IPS DF 19.7 (cell line): ENCODE measurements around the gene GSTA3.
A peak's percentile ranks its signal among the peaks of the same experiment; 100 is the strongest.
"Not testable (repeated sequence)": the region's sequence is repeated elsewhere in the genome, so short reads cannot be mapped to it uniquely, and the experiment has no call there.

Source experiments
- DNase-seq: peaks from one replicate; pipeline ENCODE4 v3.0.0-alpha.2; 2013; ENCODE audit warnings: low read depth, low spot score

The GSTA3 gene

GRCh38 chr6:52914516-52914915 lies 5.0 kb upstream of the GSTA3 start:
- DNase-seq: no peak

GRCh38 chr6:52910091-52910490 lies 593 bp upstream of the GSTA3 start:
- no peak for DNase-seq

GRCh38 chr6:52909131-52909530 lies 367 bp downstream of the GSTA3 start:
- DNase-seq: no peak

DNA sequence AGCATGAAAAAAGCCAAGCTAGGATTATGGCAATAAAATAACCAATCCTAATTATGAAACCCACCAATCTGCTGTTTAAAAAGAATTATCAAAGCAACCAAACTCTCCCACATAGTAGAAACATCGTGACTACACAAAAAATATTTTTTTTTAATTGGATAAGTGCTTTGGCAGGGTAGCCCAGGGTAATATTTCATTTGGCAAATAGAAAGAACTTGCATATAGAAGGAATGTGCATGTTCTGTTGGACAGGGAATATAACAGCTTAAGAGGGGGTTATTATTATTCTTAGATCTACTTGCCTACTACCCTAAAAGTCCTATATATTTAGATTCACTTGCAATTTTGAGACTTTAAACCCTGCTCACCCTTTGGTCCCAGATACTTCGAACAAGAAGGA lies 972 bp downstream of the GSTA3 start:
- no peak for DNase-seq

- peak; percentile 9 for DNase-seq
These were observed 4.8 kb downstream of the GSTA3 start for GRCh38 chr6:52904562-52905279.

DNA sequence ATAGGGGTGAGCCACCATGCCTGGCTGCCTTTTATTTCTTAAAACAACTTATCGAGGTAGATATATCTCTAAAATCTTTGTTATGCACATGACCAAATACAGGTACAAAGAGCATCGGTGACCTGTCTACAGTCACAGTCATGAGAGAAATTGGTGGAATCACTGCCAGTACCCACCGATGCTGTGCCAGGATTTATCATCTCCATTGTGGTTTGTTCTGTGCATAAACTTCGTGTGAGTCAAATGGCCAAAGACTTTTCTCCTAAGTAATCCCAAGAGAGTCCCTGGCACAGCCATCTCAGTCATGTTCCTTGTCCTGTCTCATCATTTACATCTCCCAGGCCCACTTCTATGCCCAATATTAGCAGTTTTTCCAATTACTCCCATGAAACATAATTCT lies 9.0 kb downstream of the GSTA3 start:
- DNase-seq: no peak

- not testable (repeated sequence) for DNase-seq
These were observed 13.7 kb downstream of the GSTA3 start for GRCh38 chr6:52895790-52896189.

- DNase-seq: no peak
These were observed 15.2 kb downstream of the GSTA3 start for GRCh38 chr6:52894285-52894684.

DNA sequence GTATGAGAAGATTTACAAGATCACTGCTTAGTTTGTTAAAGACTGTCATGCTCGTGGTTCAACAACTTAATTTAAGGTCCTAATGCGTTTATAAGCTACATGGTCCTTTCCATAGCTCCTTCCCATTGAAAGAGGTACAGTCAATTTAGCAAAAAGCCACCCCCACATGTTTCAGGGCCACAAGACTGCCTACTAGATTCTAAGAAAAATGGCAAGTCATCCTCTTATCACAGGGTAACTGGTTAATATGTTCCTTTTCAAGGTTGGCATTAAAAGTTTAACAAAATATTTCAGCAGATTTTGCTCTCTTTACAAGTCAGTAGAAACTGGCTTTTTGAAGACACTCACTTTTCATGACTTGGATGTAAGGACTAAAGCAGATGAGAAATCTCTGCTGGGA lies 15.7 kb downstream of the GSTA3 start:
- no peak for DNase-seq

DNA sequence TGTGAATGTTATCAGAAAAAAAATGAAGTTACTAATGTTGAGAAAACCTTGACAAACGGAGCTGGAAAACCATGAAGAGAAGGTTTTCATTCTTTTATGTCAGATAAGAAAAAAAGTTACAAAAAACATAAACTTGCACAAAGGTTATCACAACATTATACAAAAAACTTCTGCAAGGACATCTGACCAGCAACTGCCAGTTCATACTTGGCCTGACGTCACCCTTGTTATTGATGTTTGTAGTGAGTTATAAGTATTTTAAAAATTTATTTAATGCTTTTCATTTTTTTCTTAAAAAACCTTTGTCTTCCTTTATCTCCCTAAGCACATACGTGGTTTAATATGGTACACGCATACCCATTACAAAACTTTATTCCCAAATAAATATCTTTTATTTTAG lies 16.3 kb downstream of the GSTA3 start:
- DNase-seq: no peak

DNA sequence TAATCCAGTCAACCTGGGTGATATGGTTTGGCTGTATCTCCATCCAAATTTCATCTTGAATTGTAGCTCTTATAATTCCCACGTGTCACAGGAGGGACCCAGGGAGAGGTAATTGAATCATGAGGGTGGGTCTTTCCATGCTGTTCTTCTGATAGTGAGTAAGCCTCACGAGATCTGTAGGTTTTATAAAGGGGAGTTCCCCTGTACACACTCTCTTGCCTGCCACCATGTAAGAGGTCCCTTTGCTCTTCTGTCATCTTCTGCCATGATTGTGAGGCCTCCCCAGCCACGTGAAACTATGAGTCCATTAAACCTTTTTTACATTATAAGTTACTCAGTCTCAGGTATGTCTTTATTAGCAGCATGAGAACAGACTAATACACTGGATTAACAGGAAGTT lies 19.5 kb downstream of the GSTA3 start:
- no peak for DNase-seq

GRCh38 chr6:52887910-52888524 lies 21.5 kb downstream of the GSTA3 start:
- DNase-seq: no peak

GRCh38 chr6:52881996-52882841 lies 27.3 kb downstream of the GSTA3 start:
- DNase-seq: no peak

- no peak for DNase-seq
These were observed 27.9 kb downstream of the GSTA3 start for GRCh38 chr6:52881662-52881995.

DNA sequence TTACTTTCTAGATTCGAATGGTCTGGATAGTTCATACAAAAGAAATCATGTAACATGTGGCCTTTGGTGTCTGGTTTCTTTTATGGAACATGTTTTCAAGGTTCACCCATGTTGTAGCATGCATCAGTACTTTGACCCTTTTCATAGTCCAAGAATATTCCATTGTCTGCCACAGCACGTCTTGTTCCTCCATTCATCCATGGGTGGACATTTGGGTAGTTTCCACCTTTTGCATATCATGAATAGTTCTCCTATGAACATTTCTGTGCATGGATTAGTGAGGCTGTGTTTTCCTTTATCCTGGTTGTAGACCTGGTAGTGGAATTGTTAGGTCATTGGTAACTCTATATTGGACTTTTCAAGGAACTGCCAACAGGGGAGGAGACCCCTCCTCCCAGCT lies 31.7 kb downstream of the GSTA3 start:
- no peak for DNase-seq

DNA sequence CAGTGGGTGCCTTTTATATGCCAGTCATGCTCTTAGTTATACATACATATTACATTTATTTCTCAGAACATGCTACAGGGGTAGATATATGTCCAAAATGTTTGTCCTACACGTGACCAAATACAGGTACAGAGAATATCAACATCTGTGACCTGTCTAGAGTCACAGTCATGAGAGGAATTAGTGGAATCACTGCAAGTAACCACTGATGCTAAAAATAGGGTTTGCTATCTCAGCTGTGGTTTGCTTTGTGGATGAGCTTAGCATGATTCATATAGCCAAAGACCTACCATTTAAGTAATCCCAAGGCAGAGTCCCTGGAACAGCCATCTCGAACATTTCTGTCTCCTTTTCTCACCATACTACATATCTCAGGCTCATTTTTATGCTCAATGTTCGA lies 32.3 kb downstream of the GSTA3 start:
- DNase-seq: no peak

DNA sequence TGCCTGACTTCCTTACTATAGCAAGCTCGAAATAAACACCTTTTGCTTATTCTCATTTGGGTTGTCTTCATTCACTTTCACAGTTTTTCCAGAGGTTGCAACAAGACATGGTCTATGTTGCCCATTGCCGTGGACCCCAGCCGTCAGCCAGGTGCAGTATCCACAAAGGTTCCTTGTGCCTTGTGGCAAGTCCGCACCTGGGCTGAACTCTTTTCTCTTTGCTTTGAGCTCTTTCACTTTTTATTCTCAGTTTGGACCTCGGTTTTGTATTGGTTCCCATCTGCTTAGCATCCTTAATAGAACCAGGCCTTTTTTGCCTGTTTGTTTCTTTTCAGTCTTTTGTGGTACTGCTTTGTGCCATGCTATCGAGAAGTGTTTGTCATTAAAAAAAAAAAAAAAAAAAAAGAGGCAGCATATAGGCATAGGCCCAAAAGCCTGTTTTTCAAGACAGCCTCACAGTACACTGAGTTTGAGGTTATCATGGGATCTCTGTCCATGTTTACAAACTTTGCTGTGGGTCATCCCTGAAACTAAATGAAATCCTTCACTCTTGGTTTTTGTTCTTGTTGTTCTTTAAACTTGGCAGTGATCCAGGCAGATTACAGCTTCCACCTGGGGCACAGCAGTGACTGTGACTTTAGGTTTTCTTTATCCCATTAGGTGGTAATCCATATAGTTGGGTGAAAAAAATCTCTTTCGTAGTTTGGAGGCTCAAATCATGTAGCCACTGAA lies 33.3 kb downstream of the GSTA3 start:
- no peak for DNase-seq

DNA sequence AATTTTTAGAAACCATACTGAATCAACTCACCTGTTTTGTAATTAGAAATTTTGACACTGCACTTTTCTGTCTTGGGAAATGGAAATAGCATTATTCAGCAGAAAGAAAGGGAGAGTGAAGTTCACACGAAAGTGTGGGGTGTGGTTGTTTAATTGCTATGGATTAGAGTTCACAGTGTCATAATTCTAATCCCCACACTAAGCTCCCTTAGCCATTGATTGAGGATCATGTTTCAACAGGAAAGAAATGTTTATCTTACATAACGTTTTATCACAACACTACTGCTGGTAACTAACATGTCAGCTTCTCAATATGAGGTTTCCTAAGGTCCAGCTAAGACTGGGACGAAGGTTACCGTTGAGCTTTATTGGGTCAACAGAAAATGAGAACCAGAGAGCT lies 37.5 kb downstream of the GSTA3 start:
- DNase-seq: no peak

GRCh38 chr6:52871621-52872020 lies 37.9 kb downstream of the GSTA3 start:
- no peak for DNase-seq

DNA sequence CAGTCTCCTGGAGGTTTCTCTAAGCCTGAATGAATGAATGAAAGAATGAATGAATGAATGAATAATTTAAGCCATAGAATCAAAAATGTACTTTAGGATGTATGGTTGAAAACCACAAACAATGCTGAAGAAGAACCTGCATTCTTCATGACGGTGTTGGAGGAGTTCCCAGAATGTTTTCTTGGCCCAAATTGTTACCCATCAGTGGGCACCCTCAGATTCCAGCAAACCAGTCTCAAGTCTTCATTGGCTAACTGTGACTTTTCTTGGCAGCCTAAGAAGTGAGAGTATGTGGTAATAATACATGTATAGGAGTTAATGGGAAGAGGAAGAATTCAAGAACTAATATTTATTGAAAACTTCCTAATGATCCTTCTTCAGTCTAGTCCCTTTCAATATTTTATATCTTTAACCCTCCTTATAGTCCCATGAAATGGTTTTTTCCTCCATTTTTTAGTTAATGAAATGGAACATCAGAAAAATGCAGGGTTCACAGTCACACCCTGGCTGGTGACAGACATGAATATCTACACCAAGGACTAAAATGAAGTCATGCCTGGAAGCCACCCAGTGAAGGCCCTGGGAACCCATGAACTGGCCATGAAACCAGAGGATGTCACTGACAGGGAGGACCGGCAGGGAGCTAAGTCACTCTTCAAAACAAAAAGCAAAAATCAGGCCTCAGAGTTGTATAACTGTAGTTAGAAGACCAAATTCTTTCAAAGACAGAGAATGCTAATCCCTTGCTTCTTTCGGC lies 39.0 kb downstream of the GSTA3 start:
- not testable (repeated sequence) for DNase-seq

GRCh38 chr6:52868899-52869298 lies 40.6 kb downstream of the GSTA3 start:
- not testable (repeated sequence) for DNase-seq
